GM23338 (cell line): ENCODE results near the gene RHBDD2.

Experiments
- EZH2 ChIP-seq: fragments of 200-600 bp; sonication (generic); IDR thresholded peaks from one replicate; pipeline ENCODE4 v1.8.0; 2017; ENCODE audit warnings: antibody characterized with exemption, mild to moderate bottlenecking, low read depth; ENCODE audit not compliant: unreplicated experiment
- POLR2AphosphoS5 ChIP-seq: IDR thresholded peaks from 2 replicates; pipeline ENCODE4 v1.6.1; 2016; ENCODE audit warnings: antibody characterized with exemption, low read depth
- TF ChIP-seq, protein P1 (sequence below), 2 experiments: fragments of 200-600 bp in 1 of 2; sonication (generic) in 1 of 2; conservative IDR thresholded peaks; 2 replicates each; pipeline versions ENCODE4 v1.5.1 to v1.6.1; 2016 to 2017; ENCODE audit warnings: antibody characterized with exemption in 2 of 2, low read depth in 2 of 2, mild to moderate bottlenecking in 2 of 2, moderate library complexity in 1 of 2
- TF ChIP-seq, protein P2 (sequence below): IDR thresholded peaks from one replicate; pipeline ENCODE4 v1.6.1; 2018; ENCODE audit warnings: antibody characterized with exemption; ENCODE audit not compliant: unreplicated experiment

DNA sequence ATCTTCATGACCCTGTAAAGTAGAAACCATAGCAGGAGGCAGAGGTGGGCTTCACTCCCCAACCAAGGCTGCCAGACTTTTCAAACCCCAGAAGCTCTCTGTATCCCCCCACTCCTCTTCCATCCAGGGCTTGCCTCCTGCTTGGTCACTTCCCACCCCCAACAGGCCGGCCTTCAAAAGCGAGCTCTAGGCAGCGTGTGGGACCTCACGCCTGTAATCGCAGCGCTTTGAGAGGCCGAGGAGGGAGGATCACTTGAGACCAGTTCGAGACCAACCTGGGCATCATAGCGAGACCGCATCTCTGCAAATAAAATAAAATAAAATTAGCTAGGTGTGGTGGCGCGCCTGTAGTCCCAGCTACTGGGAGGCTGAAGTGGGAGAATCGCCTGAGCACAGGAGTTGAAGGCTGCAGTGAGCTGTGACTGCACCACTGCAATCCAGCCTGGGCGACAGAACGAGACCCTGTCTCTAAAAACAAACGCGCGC, 35.4 kb downstream of the RHBDD2 start:
- TF ChIP-seq, protein P1, sequence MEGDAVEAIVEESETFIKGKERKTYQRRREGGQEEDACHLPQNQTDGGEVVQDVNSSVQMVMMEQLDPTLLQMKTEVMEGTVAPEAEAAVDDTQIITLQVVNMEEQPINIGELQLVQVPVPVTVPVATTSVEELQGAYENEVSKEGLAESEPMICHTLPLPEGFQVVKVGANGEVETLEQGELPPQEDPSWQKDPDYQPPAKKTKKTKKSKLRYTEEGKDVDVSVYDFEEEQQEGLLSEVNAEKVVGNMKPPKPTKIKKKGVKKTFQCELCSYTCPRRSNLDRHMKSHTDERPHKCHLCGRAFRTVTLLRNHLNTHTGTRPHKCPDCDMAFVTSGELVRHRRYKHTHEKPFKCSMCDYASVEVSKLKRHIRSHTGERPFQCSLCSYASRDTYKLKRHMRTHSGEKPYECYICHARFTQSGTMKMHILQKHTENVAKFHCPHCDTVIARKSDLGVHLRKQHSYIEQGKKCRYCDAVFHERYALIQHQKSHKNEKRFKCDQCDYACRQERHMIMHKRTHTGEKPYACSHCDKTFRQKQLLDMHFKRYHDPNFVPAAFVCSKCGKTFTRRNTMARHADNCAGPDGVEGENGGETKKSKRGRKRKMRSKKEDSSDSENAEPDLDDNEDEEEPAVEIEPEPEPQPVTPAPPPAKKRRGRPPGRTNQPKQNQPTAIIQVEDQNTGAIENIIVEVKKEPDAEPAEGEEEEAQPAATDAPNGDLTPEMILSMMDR (conservative IDR thresholded peaks at IDR 0.05; ENCODE audit: low read depth in 2 of 2) = no peak
- TF ChIP-seq POLR2AphosphoS5 (no peak), EZH2 (no peak)
- TF ChIP-seq, protein P2, sequence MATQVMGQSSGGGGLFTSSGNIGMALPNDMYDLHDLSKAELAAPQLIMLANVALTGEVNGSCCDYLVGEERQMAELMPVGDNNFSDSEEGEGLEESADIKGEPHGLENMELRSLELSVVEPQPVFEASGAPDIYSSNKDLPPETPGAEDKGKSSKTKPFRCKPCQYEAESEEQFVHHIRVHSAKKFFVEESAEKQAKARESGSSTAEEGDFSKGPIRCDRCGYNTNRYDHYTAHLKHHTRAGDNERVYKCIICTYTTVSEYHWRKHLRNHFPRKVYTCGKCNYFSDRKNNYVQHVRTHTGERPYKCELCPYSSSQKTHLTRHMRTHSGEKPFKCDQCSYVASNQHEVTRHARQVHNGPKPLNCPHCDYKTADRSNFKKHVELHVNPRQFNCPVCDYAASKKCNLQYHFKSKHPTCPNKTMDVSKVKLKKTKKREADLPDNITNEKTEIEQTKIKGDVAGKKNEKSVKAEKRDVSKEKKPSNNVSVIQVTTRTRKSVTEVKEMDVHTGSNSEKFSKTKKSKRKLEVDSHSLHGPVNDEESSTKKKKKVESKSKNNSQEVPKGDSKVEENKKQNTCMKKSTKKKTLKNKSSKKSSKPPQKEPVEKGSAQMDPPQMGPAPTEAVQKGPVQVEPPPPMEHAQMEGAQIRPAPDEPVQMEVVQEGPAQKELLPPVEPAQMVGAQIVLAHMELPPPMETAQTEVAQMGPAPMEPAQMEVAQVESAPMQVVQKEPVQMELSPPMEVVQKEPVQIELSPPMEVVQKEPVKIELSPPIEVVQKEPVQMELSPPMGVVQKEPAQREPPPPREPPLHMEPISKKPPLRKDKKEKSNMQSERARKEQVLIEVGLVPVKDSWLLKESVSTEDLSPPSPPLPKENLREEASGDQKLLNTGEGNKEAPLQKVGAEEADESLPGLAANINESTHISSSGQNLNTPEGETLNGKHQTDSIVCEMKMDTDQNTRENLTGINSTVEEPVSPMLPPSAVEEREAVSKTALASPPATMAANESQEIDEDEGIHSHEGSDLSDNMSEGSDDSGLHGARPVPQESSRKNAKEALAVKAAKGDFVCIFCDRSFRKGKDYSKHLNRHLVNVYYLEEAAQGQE = no peak
